Subcutaneous adipose tissue (tissue), 4 donors: ENCODE data around the gene MGAT1. TPM values are rescaled to one million over a fixed set of nuclear protein-coding genes. Genes with fewer than 3 reads are reported as not detected.

Experiments
- CTCF ChIP-seq: fragments of 450-650 bp; IDR thresholded peaks from one replicate; pipeline ENCODE4 v1.5.1; 2016; ENCODE audit warnings: low read depth, mild to moderate bottlenecking, control low read depth, antibody characterized with exemption, moderate library complexity
- total RNA-seq, 4 donors: library from RNA; depleted of rRNA; stranded (reverse); fragments of >200 nt; gene quantifications; one replicate each; pipeline ENCODE4 v1.1.0, GENCODE V29; 2016

MGAT1 gene
- 100 to 1,000 TPM; 165 to 345 (median 230) TPM for total RNA-seq

- TF ChIP-seq CTCF = no peak
Measured at GRCh38 chr5:180802325-180803180, at the start of gene MGAT1. Gene MGAT1 (minus strand): TSS chr5:180802806. CDS start chr5:180792971, 9,835 bp downstream.

DNA sequence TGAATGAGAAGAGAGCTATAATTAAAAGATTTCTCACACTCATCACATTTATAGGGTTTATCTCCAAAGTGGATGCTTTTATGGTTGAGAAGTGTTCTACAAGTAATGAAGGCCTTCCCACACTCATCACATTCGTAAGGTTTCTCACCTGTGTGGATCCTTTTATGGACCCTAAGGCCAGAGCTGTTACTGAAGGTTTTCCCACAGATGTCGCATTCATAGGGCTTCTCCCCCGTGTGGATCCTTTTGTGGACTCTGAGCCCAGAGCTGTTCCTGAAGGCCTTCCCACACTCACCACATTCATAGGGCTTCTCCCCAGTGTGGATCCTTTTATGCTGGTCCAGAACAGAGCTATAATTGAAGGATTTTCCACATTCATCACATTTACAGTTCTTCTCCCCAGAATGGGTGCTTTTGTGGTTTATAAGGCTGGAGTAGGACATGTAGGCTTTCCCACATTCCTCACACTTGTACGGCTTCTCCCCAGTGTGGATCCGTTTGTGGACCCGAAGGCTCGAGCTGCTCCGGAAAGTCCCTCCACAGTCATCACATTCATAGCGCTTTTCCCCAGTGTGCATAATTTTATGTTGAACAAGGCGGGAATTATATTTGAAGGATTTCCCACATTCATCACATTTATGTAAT, 48.0 kb upstream of the MGAT1 start:
- no peak for TF ChIP-seq CTCF

DNA sequence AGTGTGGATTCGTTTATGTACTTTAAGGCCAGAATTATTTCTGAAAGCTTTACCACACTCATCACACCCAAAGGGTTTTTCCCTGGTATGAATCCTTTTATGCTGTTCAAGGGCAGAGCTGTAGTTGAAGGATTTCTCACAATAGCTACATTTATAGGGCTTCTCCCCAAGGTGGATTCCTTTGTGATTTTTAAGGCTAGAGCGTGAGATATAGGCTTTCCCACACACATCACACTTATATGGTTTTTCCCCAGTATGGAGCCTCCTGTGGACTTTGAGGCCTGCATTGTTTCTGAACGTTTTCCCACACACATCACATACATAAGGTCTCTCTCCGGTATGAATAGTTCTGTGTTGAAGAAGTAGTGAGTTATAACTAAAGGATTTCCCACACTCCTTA, 47.2 kb upstream of the MGAT1 start:
- TF ChIP-seq CTCF = no peak

DNA sequence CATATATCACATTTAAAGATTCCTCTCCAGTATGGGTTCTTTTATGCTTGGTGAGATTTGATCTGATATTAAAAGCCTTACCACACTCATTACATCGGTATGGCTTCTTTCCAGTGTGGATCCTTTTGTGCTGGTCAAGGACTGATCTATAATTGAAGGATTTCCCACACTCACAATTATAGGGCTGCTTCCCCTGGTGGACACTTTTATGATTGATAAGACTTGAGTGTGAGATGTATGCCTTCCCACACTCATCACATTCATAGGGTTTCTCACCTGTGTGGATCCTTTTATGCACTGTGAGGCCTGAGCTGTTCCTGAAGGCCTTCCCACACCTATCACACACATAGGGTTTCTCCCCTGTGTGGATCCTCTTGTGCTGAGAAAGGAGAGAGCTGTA, 46.3 kb upstream of the MGAT1 start:
- TF ChIP-seq CTCF = no peak

- TF ChIP-seq CTCF = no peak
Measured at GRCh38 chr5:180848265-180848664, 45.7 kb upstream of the MGAT1 start.

GRCh38 chr5:180847026-180847425, 44.4 kb upstream of the MGAT1 start:
- TF ChIP-seq CTCF = no peak

GRCh38 chr5:180844858-180845257, 42.3 kb upstream of the MGAT1 start:
- no peak for TF ChIP-seq CTCF
